HFFc6 (cell line): Measurements from ENCODE around the gene PCDHB13. TPM values are rescaled to one million over a fixed set of nuclear protein-coding genes. Genes with fewer than 3 reads are reported as not detected.

Experiments
- DNase-seq: peaks from one replicate; pipeline ENCODE4 v3.0.0-alpha.2; 2018
- H3K27ac Mint-ChIP-seq: 2 replicates; pipeline ENCODE4 v1.8.0; 2020; ENCODE audit warnings: mild to moderate bottlenecking, mixed read lengths
- H3K27me3 Mint-ChIP-seq: 2 replicates; pipeline ENCODE4 v1.8.0; 2021; ENCODE audit warnings: mild to moderate bottlenecking, moderate library complexity, mixed read lengths; ENCODE audit not compliant: insufficient read depth
- H3K36me3 Mint-ChIP-seq: 2 replicates; pipeline ENCODE4 v1.8.0; 2021; ENCODE audit warnings: low read depth, mixed read lengths
- H3K4me1 Mint-ChIP-seq: 2 replicates; pipeline ENCODE4 v1.8.0; 2020; ENCODE audit warnings: low read depth, mixed read lengths
- H3K4me3 Mint-ChIP-seq: 2 replicates; pipeline ENCODE4 v1.8.0; 2020; ENCODE audit warnings: mild to moderate bottlenecking, moderate library complexity, mixed read lengths
- H3K9me3 Mint-ChIP-seq: 2 replicates; pipeline ENCODE4 v1.8.0; 2020; ENCODE audit warnings: mild to moderate bottlenecking, mixed read lengths
- CTCF ChIP-seq: fragments of 200-600 bp; sonication (generic); IDR thresholded peaks from 2 replicates; pipeline ENCODE4 v1.5.0; 2021; ENCODE audit warnings: antibody characterized with exemption, mild to moderate bottlenecking
- total RNA-seq, 6 experiments: library from RNA; stranded (reverse); fragmentation: NEBNext Ultra II Directional; extraction: Animal tissue kit (Norgen Biotek cat#: 25700); gene quantifications; 2 replicates in 1 of 6; 3 replicates in 5 of 6; pipeline ENCODE4 v1.2.3, GENCODE V29; 2021

PCDHB13 gene
- total RNA-seq, 6 experiments from 2014 or later, result 3.0 to 4.5 (median 3.8) TPM

GRCh38 chr5:141260458-141261237 lies 46.9 kb downstream of the PCDHB13 start:
- DNase-seq, result no peak
- Mint-ChIP-seq H3K36me3 (peaks cover 66% of the 10 kb centered on the region), H3K9me3 (peaks cover 97% of the 10 kb centered on the region), H3K27ac (no peak overlapping the region), H3K27me3 (no peaks in the 10 kb centered on the region), H3K4me1 (no peaks in the 10 kb centered on the region), H3K4me3 (no peak overlapping the region)
- no peak for TF ChIP-seq CTCF

- Mint-ChIP-seq H3K4me1 (no peaks in the 10 kb centered on the region), H3K36me3 (peaks cover 66% of the 10 kb centered on the region), H3K4me3 (no peak overlapping the region), H3K27ac (no peak overlapping the region), H3K27me3 (no peaks in the 10 kb centered on the region), H3K9me3 (peaks cover 97% of the 10 kb centered on the region)
- TF ChIP-seq CTCF, result no peak
- DNase-seq, result no peak
Measured at GRCh38 chr5:141261238-141261546, 47.5 kb downstream of the PCDHB13 start.

Other genes starting within 250 kb of the PCDHB13 start
- not detected for gene PCDHAC2, start 247.4 kb upstream of the PCDHB13 start, total RNA-seq
- gene PCDHB1, start 162.5 kb upstream of the PCDHB13 start, total RNA-seq, result not detected
- gene PCDHB2, start 119.3 kb upstream of the PCDHB13 start, total RNA-seq, result 1 to 10 TPM; 4.1 to 8.6 (median 5.3) TPM
- gene PCDHB3, start 113.4 kb upstream of the PCDHB13 start, total RNA-seq, result under 1 TPM; 0.20 to 0.36 (median 0.30) TPM
- under 1 TPM; 0.24 to 0.80 (median 0.51) TPM for gene PCDHB4, start 92.1 kb upstream of the PCDHB13 start, total RNA-seq
- under 1 TPM; 0.08 to 0.43 (median 0.23) TPM for gene PCDHB5, start 78.7 kb upstream of the PCDHB13 start, total RNA-seq
- gene PCDHB6, start 63.9 kb upstream of the PCDHB13 start, total RNA-seq, result under 1 TPM; 0.14 to 0.94 (median 0.70) TPM
- under 1 TPM; 0.38 to 0.97 (median 0.46) TPM for gene PCDHB7, start 41.3 kb upstream of the PCDHB13 start, total RNA-seq
- gene PCDHB8, start 36.1 kb upstream of the PCDHB13 start, total RNA-seq, result 1 to 10 TPM in 4 of 6 experiments, under 1 TPM in 2; 0.88 to 2.9 (median 2.1) TPM
- 1 to 10 TPM; 1.7 to 4.0 (median 3.5) TPM for gene PCDHB16, start 31.5 kb upstream of the PCDHB13 start, total RNA-seq
- 1 to 10 TPM; 1.0 to 2.5 (median 1.6) TPM for gene PCDHB9, start 26.8 kb upstream of the PCDHB13 start, total RNA-seq
- 1 to 10 TPM in 4 of 6 experiments, under 1 TPM in 2; 0.78 to 1.3 (median 1.1) TPM for gene PCDHB10, start 21.6 kb upstream of the PCDHB13 start, total RNA-seq
- under 1 TPM; 0.33 to 0.54 (median 0.47) TPM for gene PCDHB11, start 14.3 kb upstream of the PCDHB13 start, total RNA-seq
- gene PCDHB12, start 5.2 kb upstream of the PCDHB13 start, total RNA-seq, result under 1 TPM; 0.51 to 0.83 (median 0.63) TPM
- 1 to 10 TPM; 1.8 to 3.5 (median 2.7) TPM for gene PCDHB14, start 9.4 kb downstream of the PCDHB13 start, total RNA-seq
- gene PCDHB15, start 31.5 kb downstream of the PCDHB13 start, total RNA-seq, result 1 to 10 TPM in 3 of 6 experiments, under 1 TPM in 3; 0.45 to 1.4 (median 0.99) TPM
- gene SLC25A2, start 90.1 kb downstream of the PCDHB13 start, total RNA-seq, result under 1 TPM in 1 of 6 experiments, not detected in 5; 0.17 TPM
- 10 to 100 TPM; 72.7 to 98.9 (median 74.8) TPM for gene TAF7, start 106.9 kb downstream of the PCDHB13 start, total RNA-seq
- 1 to 10 TPM in 4 of 6 experiments, under 1 TPM in 2; 0.91 to 1.6 (median 1.2) TPM for gene PCDHGA1, start 116.6 kb downstream of the PCDHB13 start, total RNA-seq
- 1 to 10 TPM; 1.3 to 3.7 (median 1.5) TPM for gene PCDHGA2, start 124.8 kb downstream of the PCDHB13 start, total RNA-seq
- 10 to 100 TPM in 1 of 6 experiments, 1 to 10 TPM in 5; 1.9 to 10.2 (median 2.7) TPM for gene PCDHGA3, start 129.9 kb downstream of the PCDHB13 start, total RNA-seq
- 1 to 10 TPM; 2.6 to 4.5 (median 3.4) TPM for gene PCDHGB1, start 136.2 kb downstream of the PCDHB13 start, total RNA-seq
- 1 to 10 TPM; 3.6 to 6.3 (median 5.2) TPM for gene PCDHGA4, start 141.1 kb downstream of the PCDHB13 start, total RNA-seq
- 10 to 100 TPM in 1 of 6 experiments, 1 to 10 TPM in 5; 4.4 to 10.3 (median 5.5) TPM for gene PCDHGB2, start 146.1 kb downstream of the PCDHB13 start, total RNA-seq
- gene PCDHGA5, start 150.2 kb downstream of the PCDHB13 start, total RNA-seq, result 1 to 10 TPM in 3 of 6 experiments, under 1 TPM in 3; 0.74 to 1.8 (median 1.0) TPM
- gene PCDHGB3, start 156.3 kb downstream of the PCDHB13 start, total RNA-seq, result 1 to 10 TPM; 3.9 to 4.5 (median 4.3) TPM
- 1 to 10 TPM; 1.8 to 2.8 (median 2.8) TPM for gene PCDHGA6, start 160.0 kb downstream of the PCDHB13 start, total RNA-seq
- gene PCDHGA7, start 168.8 kb downstream of the PCDHB13 start, total RNA-seq, result 10 to 100 TPM in 4 of 6 experiments, 1 to 10 TPM in 2; 2.4 to 12.5 (median 11.6) TPM
- 10 to 100 TPM in 4 of 6 experiments, 1 to 10 TPM in 2; 2.4 to 19.6 (median 16.6) TPM for gene PCDHGB4, start 173.8 kb downstream of the PCDHB13 start, total RNA-seq
- 1 to 10 TPM in 1 of 6 experiments, under 1 TPM in 5; 0.52 to 1.0 (median 0.90) TPM for gene PCDHGA8, start 178.7 kb downstream of the PCDHB13 start, total RNA-seq
- 10 to 100 TPM in 2 of 6 experiments, 1 to 10 TPM in 4; 8.8 to 14.6 (median 9.6) TPM for gene PCDHGB5, start 184.0 kb downstream of the PCDHB13 start, total RNA-seq
- 1 to 10 TPM in 2 of 6 experiments, under 1 TPM in 4; 0.69 to 1.6 (median 0.88) TPM for gene PCDHGA9, start 188.9 kb downstream of the PCDHB13 start, total RNA-seq
- gene PCDHGB6, start 194.1 kb downstream of the PCDHB13 start, total RNA-seq, result 1 to 10 TPM in 4 of 6 experiments, under 1 TPM in 2; 0.79 to 1.4 (median 1.1) TPM
- 1 to 10 TPM in 1 of 6 experiments, under 1 TPM in 5; 0.61 to 1.3 (median 0.78) TPM for gene PCDHGA10, start 199.1 kb downstream of the PCDHB13 start, total RNA-seq
- 10 to 100 TPM in 2 of 6 experiments, 1 to 10 TPM in 4; 5.8 to 21.7 (median 6.8) TPM for gene PCDHGB7, start 203.8 kb downstream of the PCDHB13 start, total RNA-seq
- 10 to 100 TPM in 3 of 6 experiments, 1 to 10 TPM in 3; 2.3 to 11.4 (median 9.8) TPM for gene PCDHGA11, start 207.1 kb downstream of the PCDHB13 start, total RNA-seq
- 10 to 100 TPM in 4 of 6 experiments, 1 to 10 TPM in 2; 8.8 to 21.0 (median 18.9) TPM for gene PCDHGA12, start 216.6 kb downstream of the PCDHB13 start, total RNA-seq